Tibial nerve (tissue), 4 donors: ENCODE measurements around the gene WDR43.

Source experiments
- EP300 ChIP-seq, 2 donors: sonication (generic); formaldehyde crosslinking; IDR thresholded peaks; one replicate each; pipeline ENCODE4 v1.6.1; 2017; ENCODE audit warnings: antibody characterized with exemption in 2 of 2, mild to moderate bottlenecking in 1 of 2
- POLR2A ChIP-seq, 2 donors: fragments of 450-650 bp; IDR thresholded peaks; one replicate each; pipeline ENCODE4 v1.6.1; 2017; ENCODE audit warnings: antibody characterized with exemption in 2 of 2, mild to moderate bottlenecking in 2 of 2, moderate library complexity in 2 of 2
- TF ChIP-seq, protein P1 (sequence below), 5 experiments: fragments of 200-600 bp in 3 of 5; fragments of 450-650 bp in 2 of 5; sonication (generic) in 3 of 5; IDR thresholded peaks; one replicate each; pipeline ENCODE4 v1.5.1; 2016 to 2019; ENCODE audit warnings: antibody characterized with exemption in 5 of 5, mild to moderate bottlenecking in 3 of 5, moderate library complexity in 2 of 5

DNA sequence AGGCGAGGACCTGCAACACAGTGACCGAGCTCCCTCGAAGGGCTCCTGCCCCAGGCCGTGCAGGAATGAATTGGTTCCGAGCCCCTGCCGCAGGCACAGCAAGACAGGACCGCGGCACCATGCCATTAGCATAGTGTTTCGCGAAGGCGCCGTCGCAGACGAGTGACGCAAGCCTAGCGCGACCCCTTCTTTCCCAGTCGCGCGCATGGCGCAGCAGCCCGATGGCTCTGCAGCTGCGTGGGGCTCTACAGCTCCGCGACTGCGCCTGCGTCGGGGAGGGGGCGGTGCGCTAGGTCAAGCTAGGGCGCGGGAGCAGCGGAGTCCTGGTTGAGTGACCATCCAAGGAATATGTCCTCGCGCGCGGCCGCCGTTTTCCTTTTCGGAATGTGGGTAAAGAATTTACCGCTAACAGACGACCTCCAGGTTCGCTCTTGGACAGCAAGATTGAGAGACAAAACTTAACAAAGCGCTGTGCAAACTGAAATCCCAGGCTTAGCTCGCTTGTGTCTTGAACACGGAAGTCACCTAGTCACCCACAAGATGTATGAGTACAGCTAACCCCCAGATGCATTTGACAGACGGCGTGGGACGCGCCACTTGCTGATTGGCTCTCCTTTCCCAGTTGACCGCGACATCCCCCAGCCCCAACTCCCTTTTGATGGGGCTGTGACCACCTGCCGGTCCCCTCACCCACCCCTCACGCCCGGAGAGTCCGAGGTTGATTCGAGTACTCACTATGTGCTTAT is 24.1 kb upstream of the WDR43 start, which contains the start of gene TRMT61B:
- TF ChIP-seq EP300 (IDR thresholded peaks at IDR 0.05) (peak; percentile 93 to 98), POLR2A (IDR thresholded peaks at IDR 0.05) (peak; percentile 41 to 58)
- TF ChIP-seq, protein P1, sequence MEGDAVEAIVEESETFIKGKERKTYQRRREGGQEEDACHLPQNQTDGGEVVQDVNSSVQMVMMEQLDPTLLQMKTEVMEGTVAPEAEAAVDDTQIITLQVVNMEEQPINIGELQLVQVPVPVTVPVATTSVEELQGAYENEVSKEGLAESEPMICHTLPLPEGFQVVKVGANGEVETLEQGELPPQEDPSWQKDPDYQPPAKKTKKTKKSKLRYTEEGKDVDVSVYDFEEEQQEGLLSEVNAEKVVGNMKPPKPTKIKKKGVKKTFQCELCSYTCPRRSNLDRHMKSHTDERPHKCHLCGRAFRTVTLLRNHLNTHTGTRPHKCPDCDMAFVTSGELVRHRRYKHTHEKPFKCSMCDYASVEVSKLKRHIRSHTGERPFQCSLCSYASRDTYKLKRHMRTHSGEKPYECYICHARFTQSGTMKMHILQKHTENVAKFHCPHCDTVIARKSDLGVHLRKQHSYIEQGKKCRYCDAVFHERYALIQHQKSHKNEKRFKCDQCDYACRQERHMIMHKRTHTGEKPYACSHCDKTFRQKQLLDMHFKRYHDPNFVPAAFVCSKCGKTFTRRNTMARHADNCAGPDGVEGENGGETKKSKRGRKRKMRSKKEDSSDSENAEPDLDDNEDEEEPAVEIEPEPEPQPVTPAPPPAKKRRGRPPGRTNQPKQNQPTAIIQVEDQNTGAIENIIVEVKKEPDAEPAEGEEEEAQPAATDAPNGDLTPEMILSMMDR (IDR thresholded peaks at IDR 0.05) = peak in 2 of 5 experiments; percentile 19 to 53
